HUES64 (cell line): ENCODE measurements around the gene RHOG.

ENCODE experiments used
- H3K27ac ChIP-seq: 2 replicates; pipeline ENCODE4 v1.7.0; 2013; ENCODE audit warnings: low read depth, low read length, inconsistent platforms
- H3K27me3 ChIP-seq: 2 replicates; pipeline ENCODE4 v1.6.1; 2013; ENCODE audit warnings: mild to moderate bottlenecking, low read length; ENCODE audit not compliant: insufficient read depth
- H3K36me3 ChIP-seq: 2 replicates; pipeline ENCODE4 v1.6.1; 2013; ENCODE audit warnings: mild to moderate bottlenecking, low read length; ENCODE audit not compliant: insufficient read depth
- H3K4me1 ChIP-seq: 2 replicates; pipeline ENCODE4 v1.6.1; 2013; ENCODE audit warnings: mild to moderate bottlenecking, low read length, moderate library complexity; ENCODE audit not compliant: insufficient read depth
- H3K4me3 ChIP-seq: 2 replicates; pipeline ENCODE4 v1.5.1; 2013; ENCODE audit warnings: mild to moderate bottlenecking, low read length, moderate library complexity
- H3K9ac ChIP-seq: 2 replicates; pipeline ENCODE4 v1.6.1; 2013; ENCODE audit warnings: mild to moderate bottlenecking, low read depth, low read length
- H3K9me3 ChIP-seq: 2 replicates; pipeline ENCODE4 v1.6.1; 2013; ENCODE audit warnings: low read depth, low read length; ENCODE audit not compliant: insufficient read depth
- WGBS: fragments of 150-250, 120-280 bp; methylation state at CpG from one replicate; pipeline ENCODE4 v1.1.7; 2013; ENCODE audit warnings: missing lambda C conversion rate; 5-methylcytosine and 5-hydroxymethylcytosine counted together

The RHOG gene

DNA sequence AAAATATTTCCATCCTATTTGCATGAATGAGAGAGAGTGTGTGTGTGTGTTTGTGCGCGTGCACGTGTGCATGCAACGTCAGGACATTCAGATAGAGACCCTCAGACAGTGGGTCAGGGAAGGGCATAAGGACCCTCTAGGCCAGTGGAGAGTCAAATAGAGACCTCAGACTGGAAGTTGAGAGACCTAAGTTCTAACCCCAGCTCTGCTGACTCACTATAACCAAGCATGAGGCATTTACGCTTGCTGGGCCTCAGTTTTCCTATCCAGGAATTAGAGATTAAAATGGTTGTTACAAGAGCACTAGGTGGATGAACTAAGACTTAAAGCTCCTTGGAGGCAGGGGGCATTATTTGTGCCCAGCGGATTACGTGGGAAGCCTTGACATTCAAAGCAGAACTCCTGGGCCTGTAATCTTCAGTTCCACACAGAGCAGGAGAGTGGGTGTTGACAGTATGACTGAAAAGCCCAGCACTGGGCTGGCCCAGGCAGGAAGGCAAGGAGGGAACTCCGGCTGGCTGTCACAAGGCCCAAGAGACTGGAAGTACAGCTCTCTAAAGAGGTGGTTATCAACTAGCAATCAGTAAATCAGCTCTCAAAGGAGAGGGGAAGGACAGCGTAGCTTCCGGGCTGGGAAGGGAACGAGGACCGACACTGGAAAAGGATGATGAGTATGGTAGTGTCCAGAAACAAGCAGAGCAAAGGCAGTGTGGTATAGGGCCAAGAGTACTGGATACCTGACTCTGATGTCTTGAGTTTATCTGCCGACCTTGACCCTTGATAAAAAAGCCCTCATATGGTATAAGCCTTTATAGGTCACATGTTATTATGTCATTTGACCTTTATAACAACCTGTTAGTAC is 9.2 kb downstream of the RHOG start:
- no peak overlapping the region for H3K4me3 ChIP-seq
- no peaks in the 10 kb centered on the region for H3K9me3 ChIP-seq
- H3K9ac ChIP-seq, result no peak overlapping the region
- H3K27me3 ChIP-seq, result no peaks in the 10 kb centered on the region
- peaks cover 28% of the 10 kb centered on the region for H3K36me3 ChIP-seq
- 82% methylated on average over 11 of the region's 13 CpGs for WGBS
- peaks cover 23% of the 10 kb centered on the region for H3K4me1 ChIP-seq
- H3K27ac ChIP-seq, result no peak overlapping the region

DNA sequence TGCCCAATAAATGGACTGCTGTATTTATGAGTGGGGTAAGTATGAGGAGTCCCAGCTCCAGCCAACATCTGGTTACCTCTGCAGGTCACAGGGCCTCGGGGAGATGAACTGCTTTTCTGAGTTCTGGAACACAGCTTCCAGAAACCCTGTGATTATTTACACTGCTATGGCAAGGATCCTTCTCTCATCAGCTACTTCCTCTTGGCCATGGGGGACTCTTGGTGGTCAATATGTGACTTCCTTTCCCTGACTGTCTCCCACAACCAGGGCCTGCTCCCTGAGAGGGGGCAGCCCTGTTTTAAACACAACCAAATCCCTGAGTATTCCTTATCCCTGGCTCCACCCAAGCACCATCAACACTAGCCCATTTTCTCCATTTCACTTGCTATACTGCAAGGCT is 10.0 kb downstream of the RHOG start:
- Histone ChIP-seq H3K9me3 (no peaks in the 10 kb centered on the region), H3K4me1 (peaks cover 25% of the 10 kb centered on the region), H3K9ac (no peak overlapping the region), H3K27ac (no peak overlapping the region), H3K27me3 (no peaks in the 10 kb centered on the region), H3K36me3 (peaks cover 32% of the 10 kb centered on the region), H3K4me3 (no peak overlapping the region)
- 96% methylated on average over 1 of the region's 1 CpG for WGBS

DNA sequence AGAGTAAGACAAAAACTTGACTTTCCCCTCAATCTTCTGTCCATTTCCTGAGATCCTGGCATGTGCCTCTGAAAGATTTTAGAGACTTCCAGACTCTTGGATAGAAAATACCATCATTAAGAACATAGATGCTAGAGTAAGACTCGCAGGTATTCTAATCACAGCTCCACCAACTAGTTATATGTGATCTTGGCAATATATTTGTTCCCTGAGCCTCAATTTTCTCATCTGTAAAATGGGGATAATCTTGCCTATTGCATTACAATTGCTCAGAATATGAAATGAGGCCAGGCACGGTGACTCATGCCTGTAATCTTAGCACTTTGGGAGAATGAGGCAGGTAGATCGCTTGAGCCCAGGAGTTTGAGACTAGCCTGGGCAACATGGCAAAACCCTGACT is 10.7 kb downstream of the RHOG start:
- peaks cover 30% of the 10 kb centered on the region for H3K36me3 ChIP-seq

DNA sequence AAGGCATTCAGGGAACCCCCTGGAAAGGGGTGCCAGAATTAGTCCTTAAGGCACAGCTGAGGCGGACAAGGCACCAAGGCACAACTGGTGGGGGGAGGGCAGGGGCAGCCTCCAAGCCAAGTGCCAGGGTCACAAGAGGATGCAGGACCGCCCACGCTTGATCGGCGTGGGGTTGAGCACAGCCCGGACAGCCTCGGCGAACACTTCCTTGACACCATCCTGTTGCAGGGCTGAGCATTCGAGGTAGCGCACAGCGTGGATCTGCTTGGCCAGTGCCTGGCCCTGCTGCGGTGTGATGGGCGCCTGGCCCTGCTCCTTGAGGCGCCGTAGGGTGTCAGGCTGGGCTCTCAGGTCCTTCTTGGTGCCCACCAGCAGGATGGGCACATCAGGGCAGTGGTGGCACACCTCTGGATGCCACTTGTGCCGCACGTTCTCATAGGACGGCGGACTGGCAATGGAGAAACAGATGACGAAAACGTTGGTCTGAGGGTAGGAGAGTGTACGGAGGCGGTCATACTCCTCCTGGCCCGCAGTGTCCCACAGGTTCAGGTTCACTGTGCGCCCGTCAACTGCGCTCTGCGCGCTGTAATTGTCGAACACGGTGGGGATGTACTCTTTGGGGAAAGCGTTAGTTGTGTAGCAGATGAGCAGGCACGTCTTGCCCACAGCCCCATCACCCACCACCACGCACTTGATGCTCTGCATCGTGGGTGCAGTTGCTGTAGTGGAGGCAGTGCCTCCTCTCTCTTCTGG is 13.1 kb downstream of the RHOG start:
- Histone ChIP-seq H3K4me1 (peaks cover 19% of the 10 kb centered on the region; the same call in 1 of the 2 replicates), H3K4me3 (no peak overlapping the region), H3K36me3 (peaks cover 24% of the 10 kb centered on the region), H3K27me3 (no peaks in the 10 kb centered on the region), H3K9ac (no peak overlapping the region), H3K27ac (peak overlapping the region; percentile 73; the same call in 1 of the 2 replicates), H3K9me3 (no peaks in the 10 kb centered on the region)
- 96% methylated on average over 35 of the region's 35 CpGs for WGBS

More for the DNA sequence above, 10.7 kb downstream of the RHOG start:
- WGBS, result 87% methylated on average over 3 of the region's 3 CpGs
- no peak overlapping the region for H3K27ac ChIP-seq
- H3K4me1 ChIP-seq, result peaks cover 26% of the 10 kb centered on the region
- no peak overlapping the region for H3K9ac ChIP-seq
- H3K27me3 ChIP-seq, result no peaks in the 10 kb centered on the region
- H3K4me3 ChIP-seq, result no peak overlapping the region
- no peaks in the 10 kb centered on the region for H3K9me3 ChIP-seq

DNA sequence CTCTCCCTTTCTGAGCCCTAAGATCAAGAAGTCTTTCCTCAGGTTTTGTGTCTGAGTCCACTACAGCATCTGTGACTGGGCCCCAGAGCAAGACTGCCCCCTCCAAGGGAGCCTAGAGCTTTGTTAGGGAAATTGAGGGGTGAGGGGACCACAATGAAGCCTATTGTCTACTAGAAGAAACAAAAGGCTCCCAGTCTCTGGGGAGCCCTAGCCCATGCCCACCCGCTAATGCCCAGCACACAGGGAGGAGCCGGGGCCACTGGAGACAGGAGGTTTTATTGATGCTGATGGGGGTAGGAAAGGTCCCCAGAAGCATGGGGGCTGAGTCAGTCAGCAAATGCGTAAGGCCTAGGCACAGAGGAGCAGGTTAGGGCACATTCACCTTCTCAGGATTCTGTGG is 14.0 kb downstream of the RHOG start:
- Histone ChIP-seq H3K4me3 (no peak overlapping the region), H3K27ac (peak overlapping the region; percentile 73; the same call in 1 of the 2 replicates), H3K36me3 (peaks cover 24% of the 10 kb centered on the region), H3K4me1 (peaks cover 19% of the 10 kb centered on the region; the same call in 1 of the 2 replicates), H3K9me3 (no peaks in the 10 kb centered on the region), H3K27me3 (no peaks in the 10 kb centered on the region), H3K9ac (no peak overlapping the region)
- WGBS, result 79% methylated on average over 3 of the region's 3 CpGs

GRCh38 chr11:3825473-3826154 is 15.1 kb downstream of the RHOG start:
- Histone ChIP-seq H3K4me1 (peaks cover 19% of the 10 kb centered on the region; the same call in 1 of the 2 replicates), H3K27ac (no peak overlapping the region), H3K4me3 (no peak overlapping the region), H3K36me3 (peaks cover 27% of the 10 kb centered on the region), H3K9me3 (no peaks in the 10 kb centered on the region), H3K27me3 (no peaks in the 10 kb centered on the region), H3K9ac (no peak overlapping the region)
- 78% methylated on average over 7 of the region's 8 CpGs for WGBS

DNA sequence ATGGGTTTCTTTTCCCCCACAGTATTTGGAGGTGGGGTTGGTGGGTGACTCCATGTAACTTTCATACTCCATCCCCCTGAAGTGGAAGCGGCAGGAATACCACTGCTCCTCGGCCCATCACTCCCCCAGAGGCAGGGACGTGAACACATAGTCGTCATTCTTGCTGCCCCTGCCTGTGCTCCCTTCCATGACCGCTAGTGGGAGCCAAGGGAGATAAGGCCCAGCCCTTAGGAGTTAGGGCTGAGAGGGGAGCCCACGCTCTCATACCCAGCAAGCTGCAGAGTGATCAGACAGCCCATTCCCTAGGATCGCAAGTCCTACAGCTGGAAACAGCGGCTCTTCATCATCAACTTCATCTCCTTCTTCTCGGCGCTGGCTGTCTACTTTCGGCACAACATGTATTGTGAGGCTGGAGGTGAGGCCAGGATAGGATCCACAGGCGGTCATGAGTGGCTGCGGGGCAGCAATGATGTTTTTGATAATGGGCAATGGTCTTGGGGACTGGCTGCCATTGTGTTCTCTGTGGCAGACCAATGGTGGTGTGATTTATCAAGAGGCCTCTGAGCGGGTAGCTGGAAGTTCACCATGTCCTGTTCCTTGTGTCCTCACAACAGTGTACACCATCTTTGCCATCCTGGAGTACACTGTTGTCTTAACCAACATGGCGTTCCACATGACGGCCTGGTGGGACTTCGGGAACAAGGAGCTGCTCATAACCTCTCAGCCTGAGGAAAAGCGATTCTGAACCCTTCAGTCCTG is 15.9 kb downstream of the RHOG start:
- peaks cover 23% of the 10 kb centered on the region for H3K36me3 ChIP-seq
- no peak overlapping the region for H3K4me3 ChIP-seq
- H3K9me3 ChIP-seq, result no peaks in the 10 kb centered on the region
- 74% methylated on average over 18 of the region's 18 CpGs for WGBS
- no peaks in the 10 kb centered on the region for H3K27me3 ChIP-seq
- H3K9ac ChIP-seq, result no peak overlapping the region
- peaks cover 19% of the 10 kb centered on the region; the same call in 1 of the 2 replicates for H3K4me1 ChIP-seq
- H3K27ac ChIP-seq, result no peak overlapping the region

- no peak overlapping the region for H3K27ac ChIP-seq
- no peaks in the 10 kb centered on the region for H3K9me3 ChIP-seq
- H3K27me3 ChIP-seq, result no peaks in the 10 kb centered on the region
- WGBS, result 97% methylated on average over 30 of the region's 30 CpGs
- H3K4me1 ChIP-seq, result peaks cover 19% of the 10 kb centered on the region; the same call in 1 of the 2 replicates
- no peak overlapping the region for H3K9ac ChIP-seq
- H3K36me3 ChIP-seq, result peaks cover 23% of the 10 kb centered on the region
- no peak overlapping the region for H3K4me3 ChIP-seq
These were observed 16.8 kb downstream of the RHOG start for GRCh38 chr11:3823762-3824506.

DNA sequence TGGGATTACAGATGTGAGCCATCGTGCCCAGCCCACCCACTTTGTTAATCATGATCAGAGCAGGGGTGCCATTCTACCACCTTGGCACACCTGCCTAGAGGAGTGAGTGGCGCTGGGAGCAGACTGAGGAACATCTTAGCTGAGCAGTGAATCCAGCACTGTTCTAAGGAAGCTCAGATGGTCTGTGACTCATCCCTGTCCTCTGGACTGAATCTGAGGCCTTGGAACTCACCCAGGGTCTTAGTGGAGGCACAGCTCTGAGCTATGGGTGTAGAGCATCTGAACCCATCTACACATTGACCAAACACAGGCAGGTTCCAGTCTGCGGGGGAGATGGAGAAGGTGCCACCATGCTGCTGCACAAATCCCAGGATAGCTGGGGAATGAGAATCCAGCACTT is 17.5 kb downstream of the RHOG start:
- Histone ChIP-seq H3K4me3 (no peak overlapping the region), H3K36me3 (peaks cover 23% of the 10 kb centered on the region), H3K9ac (no peak overlapping the region), H3K27ac (no peak overlapping the region), H3K4me1 (peaks cover 19% of the 10 kb centered on the region; the same call in 1 of the 2 replicates), H3K27me3 (no peaks in the 10 kb centered on the region), H3K9me3 (no peaks in the 10 kb centered on the region)
- 94% methylated on average over 3 of the region's 3 CpGs for WGBS

DNA sequence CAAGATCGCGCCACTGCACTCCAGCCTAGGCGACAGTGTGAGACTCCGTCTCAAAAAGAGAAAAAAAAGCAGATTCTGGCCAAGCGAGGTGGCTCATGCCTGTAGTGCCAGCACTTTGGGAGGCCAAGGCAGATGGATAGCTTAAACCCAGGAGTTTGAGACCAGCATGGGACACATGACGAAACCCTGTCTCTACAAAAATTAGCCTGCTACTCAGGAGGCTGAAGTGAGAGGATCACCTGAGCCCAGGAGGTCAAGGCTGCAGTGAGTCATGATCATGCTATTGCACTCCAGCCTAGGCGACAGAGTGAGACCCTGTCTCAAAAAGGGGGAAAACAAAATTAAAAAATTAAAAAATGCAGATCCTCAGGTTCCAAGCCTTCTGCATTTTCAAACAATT is 18.4 kb downstream of the RHOG start:
- 96% methylated on average over 7 of the region's 7 CpGs for WGBS
- Histone ChIP-seq H3K27ac (no peak overlapping the region), H3K9ac (no peak overlapping the region), H3K9me3 (no peaks in the 10 kb centered on the region), H3K4me1 (peaks cover 19% of the 10 kb centered on the region; the same call in 1 of the 2 replicates), H3K4me3 (no peak overlapping the region), H3K27me3 (no peaks in the 10 kb centered on the region), H3K36me3 (peaks cover 13% of the 10 kb centered on the region)
